ENCODE data around the gene SAFB.
"Not testable (repeated sequence)": the region's sequence is repeated elsewhere in the genome, so short reads cannot be mapped to it uniquely, and the experiment has no call there.

The SAFB gene

DNA sequence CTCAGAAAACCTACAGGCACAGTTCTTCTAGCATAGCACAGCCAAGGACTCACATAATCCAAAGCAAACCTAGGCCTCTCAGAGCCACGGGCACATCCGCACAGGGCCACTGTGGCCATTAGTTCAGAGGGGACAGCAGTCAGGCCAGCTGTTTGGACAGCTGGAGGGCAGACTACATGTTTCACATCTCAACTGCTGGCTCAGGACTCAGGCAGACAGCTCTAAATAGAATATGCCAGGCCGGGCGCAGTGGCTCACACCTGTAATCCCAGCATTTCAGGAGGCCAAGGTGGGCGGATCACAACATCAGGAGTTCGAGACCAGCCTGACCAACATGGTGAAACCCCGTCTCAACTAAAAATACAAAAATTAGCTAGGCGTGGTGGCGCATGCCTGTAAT is 27.1 kb upstream of the SAFB start:
- no peak for DNase-seq

GRCh38 chr19:5600797-5601196 is 22.1 kb upstream of the SAFB start:
- DNase-seq = no peak

GRCh38 chr19:5603626-5604025 is 19.3 kb upstream of the SAFB start:
- no peak for DNase-seq

- no peak for DNase-seq
These were observed 17.5 kb upstream of the SAFB start for GRCh38 chr19:5605362-5605761.

DNA sequence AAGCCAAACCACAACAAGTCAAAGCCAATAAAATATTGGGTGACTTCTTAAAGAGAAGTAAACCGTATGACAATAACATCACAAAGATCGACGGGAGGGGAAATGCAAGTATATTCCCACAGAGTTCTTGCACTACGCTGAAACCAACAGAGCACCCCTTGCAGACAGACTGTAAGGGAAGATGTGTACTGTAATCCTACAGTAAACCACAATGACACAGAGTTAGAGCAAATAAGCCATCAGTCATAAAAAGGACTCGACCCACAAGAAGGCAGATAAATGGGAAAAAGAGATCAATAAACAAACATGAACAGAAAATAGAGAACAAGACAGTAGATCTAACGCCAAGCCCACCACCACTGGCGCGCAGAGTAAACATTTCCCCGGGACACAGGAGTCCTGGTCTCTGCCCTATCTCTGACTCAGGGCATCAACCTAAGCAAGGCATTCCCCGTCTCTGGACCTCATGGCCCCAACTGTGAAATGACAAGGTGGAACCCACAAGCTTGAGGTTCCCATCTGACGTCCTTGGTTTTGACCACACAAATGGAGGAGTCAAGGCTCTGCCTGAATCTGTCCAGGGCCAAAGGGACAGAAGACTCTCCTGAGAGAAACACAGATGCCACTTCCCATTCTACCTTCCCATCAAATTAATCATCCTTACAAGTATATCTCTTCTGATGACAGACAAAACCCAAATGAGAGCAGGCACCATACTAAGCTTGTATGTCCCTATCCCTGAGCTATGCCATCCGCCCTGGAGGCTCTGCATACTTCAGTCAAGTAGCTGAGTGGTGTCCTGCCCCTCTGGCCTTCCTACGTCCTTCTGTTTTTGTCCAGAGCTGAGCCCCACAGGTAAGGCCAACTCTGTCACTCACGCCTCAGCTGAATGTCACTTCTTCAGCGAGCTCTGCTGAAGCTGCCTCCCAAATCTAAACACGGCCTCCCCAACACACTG is 15.3 kb upstream of the SAFB start:
- DNase-seq = no peak

GRCh38 chr19:5608291-5608690 is 14.6 kb upstream of the SAFB start:
- no peak for DNase-seq

DNA sequence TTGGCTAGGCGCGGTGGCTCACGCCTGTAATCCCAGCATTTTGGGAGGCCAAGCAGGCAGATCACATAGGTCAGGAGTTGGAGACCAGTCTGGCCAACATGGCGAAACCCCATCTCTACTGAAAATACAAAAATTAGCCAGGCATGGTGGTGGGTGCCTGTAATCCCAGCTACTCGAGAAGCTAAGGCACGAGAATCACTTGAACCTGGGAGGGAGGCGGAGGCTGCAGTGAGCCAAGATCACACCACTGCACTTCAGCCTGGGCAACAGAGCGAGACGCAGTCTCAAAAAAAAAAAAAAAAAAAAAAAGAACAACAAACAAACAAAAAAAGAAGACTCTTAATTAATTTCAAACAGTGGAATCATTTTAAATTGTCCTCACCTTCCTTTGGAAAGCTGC is 14.1 kb upstream of the SAFB start:
- DNase-seq = not testable (repeated sequence)

- no peak for DNase-seq
These were observed 12.9 kb upstream of the SAFB start for GRCh38 chr19:5609881-5610448.

DNA sequence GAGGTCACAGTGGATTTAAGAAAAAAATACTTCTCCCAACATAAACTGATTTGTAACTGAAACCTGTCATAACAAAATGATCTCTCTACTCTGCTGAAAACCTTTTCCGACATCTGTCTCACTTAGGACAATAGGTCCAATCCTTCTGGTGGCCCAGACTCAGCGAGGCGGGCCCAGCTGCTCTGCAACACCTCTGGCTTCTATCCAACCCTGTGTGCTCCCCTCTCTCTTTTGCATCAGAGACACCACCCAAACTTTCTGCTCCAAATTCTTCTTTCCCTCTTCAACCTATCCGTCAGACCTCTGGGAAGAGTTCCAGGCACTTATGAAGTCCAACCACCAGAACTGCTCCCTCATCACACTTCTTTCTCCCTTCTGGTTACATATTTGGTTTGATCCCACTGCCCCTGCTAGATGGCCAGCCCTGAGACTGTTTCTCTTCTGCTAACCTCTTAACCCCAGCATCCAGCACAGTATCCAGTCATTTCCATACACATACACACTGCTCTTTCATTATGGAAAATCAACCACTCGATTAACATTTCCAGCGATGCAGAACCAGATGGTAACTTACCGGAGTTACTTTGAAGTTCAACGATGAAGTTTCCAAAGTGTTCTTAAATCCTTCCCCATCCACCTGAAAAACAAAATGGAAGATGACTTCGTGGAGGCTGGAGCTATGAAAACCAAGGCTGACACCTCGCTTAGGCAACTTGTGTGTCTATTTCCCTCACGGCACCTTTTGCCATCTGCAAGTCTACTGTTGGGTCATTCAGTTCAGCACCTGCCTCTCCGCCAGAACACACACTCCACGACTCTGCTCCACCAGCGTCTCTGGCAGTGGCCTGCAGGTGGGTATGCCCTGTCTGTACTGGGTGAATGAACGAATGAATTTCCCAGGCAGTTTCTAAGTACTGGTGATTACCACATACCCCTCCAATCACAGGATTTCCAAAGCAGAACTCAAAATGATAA is 9.7 kb upstream of the SAFB start:
- no peak for DNase-seq

DNA sequence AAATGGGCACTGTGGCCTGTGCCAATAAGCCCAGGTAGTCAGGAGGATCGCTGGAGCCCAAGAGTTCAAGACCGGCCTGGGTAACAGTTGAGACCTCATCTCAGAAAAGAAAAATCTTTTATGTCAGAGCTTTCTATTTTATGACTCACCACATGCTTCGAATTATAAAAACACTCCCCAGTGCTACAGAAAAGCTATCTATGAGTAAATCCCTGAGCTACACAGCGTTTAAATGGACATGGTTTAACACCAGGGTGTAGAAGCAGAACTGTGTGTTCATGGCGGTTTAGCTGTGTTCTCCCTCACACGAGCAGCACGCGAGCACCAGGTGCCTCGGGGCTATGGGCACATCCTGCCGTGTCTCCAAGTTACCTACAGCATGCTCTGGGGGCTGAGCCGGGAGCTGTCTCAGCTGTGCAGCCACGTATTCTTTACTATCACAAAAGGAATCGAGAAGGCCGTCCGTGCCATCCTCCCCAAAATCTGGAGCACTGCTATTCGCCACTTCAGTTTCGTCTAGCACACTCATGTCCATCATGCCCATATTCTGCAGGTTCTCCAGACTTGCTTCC is 7.0 kb upstream of the SAFB start:
- no peak for DNase-seq

DNA sequence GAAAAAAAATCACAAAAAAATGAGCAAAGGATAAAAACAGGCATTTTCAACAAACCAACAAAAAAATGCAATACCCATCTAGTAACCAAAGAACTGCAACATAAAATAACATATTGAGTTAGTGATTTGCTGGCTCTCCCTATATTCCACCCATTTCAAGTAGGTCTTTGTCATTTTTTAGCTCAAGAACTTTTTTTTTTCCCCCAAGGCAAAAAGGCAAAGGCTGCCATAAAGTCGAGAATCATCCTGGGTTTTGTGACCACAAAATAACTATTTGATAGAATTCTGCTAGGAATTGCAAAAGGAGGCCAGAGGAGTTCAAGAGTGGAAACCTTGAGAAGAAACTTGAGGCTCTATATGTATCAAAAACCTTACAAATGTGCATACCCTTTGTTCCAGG is 5.8 kb upstream of the SAFB start:
- DNase-seq = no peak

DNA sequence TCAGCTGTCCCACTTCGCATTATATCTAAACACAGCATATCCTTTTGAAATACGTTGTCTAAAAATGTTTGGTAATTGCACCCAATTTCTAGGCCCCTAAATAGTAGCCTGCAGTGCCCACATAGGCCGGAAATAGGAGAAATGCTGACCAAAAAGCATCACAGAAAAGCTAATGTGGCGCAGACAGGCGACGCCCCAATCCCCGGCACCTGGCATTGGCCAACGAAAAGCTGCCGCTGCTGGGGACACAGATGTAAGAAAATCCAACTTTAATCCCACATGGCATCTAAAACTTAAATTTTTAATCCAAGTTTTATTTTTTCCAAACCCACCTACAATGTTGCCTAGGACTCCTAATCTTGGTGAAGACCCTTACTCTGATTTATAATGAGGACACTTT is 4.3 kb upstream of the SAFB start:
- no peak for DNase-seq

- no peak for DNase-seq
These were observed 2.9 kb upstream of the SAFB start for GRCh38 chr19:5619946-5620345.

DNA sequence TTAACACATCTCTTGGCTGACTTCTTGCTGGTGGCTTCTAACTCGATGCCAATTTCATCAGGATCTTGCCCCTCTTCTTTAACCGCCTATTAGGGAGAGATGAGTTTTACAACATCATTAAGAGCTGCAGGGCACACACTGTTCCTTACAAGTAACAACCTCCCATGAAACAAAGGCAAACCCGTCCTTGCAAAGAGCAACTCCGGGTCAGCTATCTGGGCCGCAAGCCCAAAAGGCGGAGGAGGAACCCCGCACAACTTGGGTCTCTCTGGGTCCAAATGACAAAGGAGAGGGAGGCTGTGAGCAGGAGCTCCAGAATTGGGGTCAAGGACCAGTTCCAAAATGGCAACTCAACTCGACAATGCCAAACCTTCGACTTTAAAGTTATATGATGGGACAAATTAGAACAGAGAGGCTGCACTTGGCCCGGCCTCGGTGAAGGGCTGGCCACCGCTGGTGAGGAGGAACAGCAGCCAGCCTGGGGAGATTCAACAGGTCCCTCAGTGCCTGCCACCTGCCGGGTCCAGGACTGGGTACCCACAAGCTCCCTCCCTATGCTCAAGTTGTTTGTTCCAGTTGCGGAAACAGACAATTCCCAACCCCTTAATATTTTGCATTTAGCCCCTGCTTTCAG is 1.5 kb upstream of the SAFB start:
- DNase-seq = no peak

GRCh38 chr19:5621945-5622464 is 878 bp upstream of the SAFB start:
- DNase-seq = no peak

DNA sequence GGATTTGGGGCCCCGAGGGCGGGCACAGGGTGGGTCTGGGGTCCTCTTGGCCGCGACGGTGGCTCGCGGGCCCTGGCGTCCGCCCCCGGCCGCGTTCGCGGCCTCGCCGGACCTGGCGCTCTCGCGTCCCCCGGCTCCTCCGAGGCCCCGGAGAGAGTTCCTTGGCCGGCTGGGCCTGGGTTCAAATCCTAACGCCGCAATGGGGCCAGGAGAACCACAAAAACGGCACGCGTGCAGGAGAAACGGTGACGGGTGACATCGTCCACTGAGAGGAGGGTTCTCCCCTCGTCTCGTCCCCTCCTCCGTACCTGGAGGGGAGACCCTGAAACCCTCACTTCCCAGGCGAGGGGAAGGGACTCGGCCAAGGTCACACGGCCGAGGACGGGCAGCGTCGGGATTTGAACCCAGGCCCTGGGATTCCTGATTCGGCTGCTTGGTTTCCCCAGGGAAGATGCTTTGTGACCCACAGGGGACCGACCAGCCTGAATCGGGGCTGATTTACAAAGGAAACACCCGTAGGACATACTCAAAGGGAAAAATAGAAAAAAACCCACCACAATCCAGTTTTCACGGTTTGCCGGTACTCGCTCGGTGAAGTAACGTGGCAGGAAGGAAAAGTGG is 624 bp downstream of the SAFB start:
- DNase-seq = no peak

DNA sequence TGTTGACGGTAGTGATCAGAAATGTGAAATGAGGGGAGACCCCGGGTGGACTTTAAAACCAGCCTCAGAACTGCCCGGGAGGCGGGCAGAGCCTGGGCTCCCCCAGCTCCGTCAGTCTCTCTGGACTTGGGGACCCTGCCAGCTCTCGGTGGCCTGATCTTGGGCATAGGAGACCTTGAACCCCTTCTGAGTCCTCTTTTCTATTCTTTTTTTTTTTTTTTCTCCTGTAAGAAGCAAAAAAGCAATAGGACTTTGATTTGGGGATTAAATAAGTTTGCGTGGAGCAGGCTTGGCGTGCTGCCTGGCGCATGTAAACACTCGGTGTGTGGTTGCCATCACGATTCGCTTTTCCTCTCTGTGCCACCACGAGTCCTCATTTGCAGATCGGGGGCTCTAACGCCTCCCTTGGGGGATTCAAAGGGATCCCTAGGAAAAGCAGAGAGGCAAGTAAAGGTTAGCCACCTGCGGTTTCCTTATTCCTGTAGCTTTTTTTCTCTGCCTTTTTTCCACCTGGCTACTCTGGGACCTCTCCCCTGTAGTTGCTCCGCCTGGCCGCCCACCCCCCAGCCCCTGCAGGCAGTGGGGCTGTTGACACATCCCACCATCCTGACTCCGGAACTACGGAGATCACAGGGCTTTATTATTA is 1.3 kb downstream of the SAFB start:
- no peak for DNase-seq

GRCh38 chr19:5624741-5625278 is 1.9 kb downstream of the SAFB start:
- DNase-seq = no peak

- no peak for DNase-seq
These were observed 2.8 kb downstream of the SAFB start for GRCh38 chr19:5625641-5626040.

- DNase-seq = no peak
These were observed 4.6 kb downstream of the SAFB start for GRCh38 chr19:5627395-5627904.

- no peak for DNase-seq
These were observed 5.6 kb downstream of the SAFB start for GRCh38 chr19:5628461-5628860.

All from NCI-H187 (cell line).